SK-N-SH (cell line): ENCODE data around the gene KCTD14. TPM values are rescaled to one million over a fixed set of nuclear protein-coding genes. Genes with fewer than 3 reads are reported as not detected.
A peak's percentile ranks its signal among the peaks of the same experiment; 100 is the strongest.

Source experiments
- CTCF ChIA-PET: fragments of 300-600, 350-600 bp; formaldehyde crosslinking; extraction: SDS; loops from one replicate; lab custom pipeline; 2021; lab: Yijun Ruan, JAX
- POLR2A ChIA-PET: fragments of 350-600 bp; sonication (Branson Sonifier 250); formaldehyde crosslinking; extraction: SDS; loops from one replicate; lab custom pipeline; 2020; ENCODE audit warnings: antibody characterized with exemption, inconsistent platforms; lab: Yijun Ruan, JAX
- DNase-seq: peaks from one replicate; pipeline ENCODE4 v3.0.0; 2012
- H2AFZ ChIP-seq: fragments of 200-600 bp; sonication (generic); 2 replicates; pipeline ENCODE4 v1.8.1; 2016; ENCODE audit warnings: antibody characterized with exemption, mild to moderate bottlenecking, low read depth
- H3F3A ChIP-seq: fragments of 200-600 bp; sonication (generic); replicated peaks from 2 replicates; pipeline ENCODE3; 2016; ENCODE audit warnings: antibody characterized with exemption, mild to moderate bottlenecking; ENCODE audit not compliant: insufficient read depth
- H3K27ac ChIP-seq, 2 experiments: fragments of 200-500 bp in 1 of 2; fragments of 200-600 bp in 1 of 2; sonication (Bioruptor generic) in 1 of 2; sonication (generic), shearing (Covaris generic) in 1 of 2; 2 replicates each; pipeline versions ENCODE4 v1.5.1 to v1.6.1; 2014 to 2016; ENCODE audit warnings: low read depth in 2 of 2, inconsistent platforms in 1 of 2, low read length in 1 of 2, mild to moderate bottlenecking in 1 of 2, mixed read lengths in 1 of 2
- H3K27me3 ChIP-seq: fragments of 200-600 bp; sonication (generic), shearing (Covaris generic); 2 replicates; pipeline ENCODE4 v1.6.1; 2016; ENCODE audit warnings: mixed run types; ENCODE audit not compliant: insufficient read depth
- H3K36me3 ChIP-seq, 2 experiments: fragments of 200-500 bp in 1 of 2; fragments of 200-600 bp in 1 of 2; sonication (Bioruptor generic) in 1 of 2; sonication (generic) in 1 of 2; replicated peaks in 1 of 2; 2 replicates each; pipeline versions ENCODE3 to v1.5.1; 2014 to 2016; ENCODE audit warnings: low read length in 1 of 2, mild to moderate bottlenecking in 1 of 2; ENCODE audit not compliant: insufficient read depth in 2 of 2, control insufficient read depth in 1 of 2
- H3K4me1 ChIP-seq, 2 experiments: fragments of 200-500 bp in 1 of 2; fragments of 200-600 bp in 1 of 2; sonication (Bioruptor generic) in 1 of 2; sonication (generic), shearing (Covaris generic) in 1 of 2; 2 replicates each; pipeline versions ENCODE4 v1.5.1 to v1.6.1; 2014 to 2016; ENCODE audit warnings: low read depth in 1 of 2, low read length in 1 of 2, mixed run types in 1 of 2; ENCODE audit not compliant: insufficient read depth in 2 of 2, control insufficient read depth in 1 of 2
- H3K4me2 ChIP-seq: fragments of 200-600 bp; sonication (generic), shearing (Covaris generic); 2 replicates; pipeline ENCODE4 v1.6.1; 2017; ENCODE audit warnings: mixed run types
- H3K4me3 ChIP-seq, 2 experiments: fragments of 200-500 bp in 1 of 2; fragments of 200-600 bp in 1 of 2; sonication (Bioruptor generic) in 1 of 2; sonication (generic), shearing (Covaris generic) in 1 of 2; 2 replicates each; pipeline versions ENCODE4 v1.5.1 to v1.8.1; 2014 to 2016; ENCODE audit warnings: low read depth in 2 of 2, inconsistent platforms in 1 of 2, low read length in 1 of 2, mild to moderate bottlenecking in 1 of 2, mixed read lengths in 1 of 2, moderate library complexity in 1 of 2
- H3K79me2 ChIP-seq: fragments of 200-600 bp; sonication (generic); 2 replicates; pipeline ENCODE4 v1.8.1; 2017; ENCODE audit warnings: mild to moderate bottlenecking; ENCODE audit not compliant: insufficient read depth
- H3K9ac ChIP-seq: fragments of 200-600 bp; sonication (generic); 2 replicates; pipeline ENCODE4 v1.6.1; 2017; ENCODE audit warnings: mixed run types
- H3K9me2 ChIP-seq: fragments of 200-600 bp; sonication (generic); 2 replicates; pipeline ENCODE4 v1.6.1; 2017; ENCODE audit warnings: mixed run types
- H3K9me3 ChIP-seq: fragments of 200-600 bp; sonication (generic); 2 replicates; pipeline ENCODE4 v1.6.1; 2017; ENCODE audit warnings: mixed run types, mild to moderate bottlenecking, moderate library complexity
- H4K20me1 ChIP-seq: fragments of 200-600 bp; sonication (generic); 2 replicates; pipeline ENCODE4 v1.6.1; 2017; ENCODE audit warnings: mild to moderate bottlenecking, mixed run types; ENCODE audit not compliant: insufficient read depth
- CHD2 ChIP-seq: fragments of 150-350 bp; IDR thresholded peaks from 2 replicates; pipeline ENCODE4 v1.6.1; 2018; ENCODE audit warnings: low read length; ENCODE audit not compliant: partially characterized antibody
- ELF1 ChIP-seq: IDR thresholded peaks from 2 replicates; pipeline ENCODE4 v1.4.0; 2012
- EP300 ChIP-seq, 2 experiments: IDR thresholded peaks; 2 replicates each; pipeline versions ENCODE4 v1.4.0 to v1.6.1; 2012; ENCODE audit warnings: borderline replicate concordance in 1 of 2, low read depth in 1 of 2, low read length in 1 of 2
- FOSL2 ChIP-seq: IDR thresholded peaks from 2 replicates; pipeline ENCODE4 v1.4.0; 2012; ENCODE audit warnings: low read depth, mild to moderate bottlenecking, moderate library complexity, borderline replicate concordance
- FOXJ3 ChIP-seq: sonication (generic); formaldehyde crosslinking; IDR thresholded peaks from 2 replicates; pipeline ENCODE4 v1.5.1; 2020; ENCODE audit warnings: mild to moderate bottlenecking, missing genetic modification reagents
- GATA2 ChIP-seq: sonication (generic); formaldehyde crosslinking; IDR thresholded peaks from 2 replicates; pipeline ENCODE4 v1.5.0; 2020; ENCODE audit warnings: mild to moderate bottlenecking, missing genetic modification reagents
- JUND ChIP-seq: IDR thresholded peaks from 2 replicates; pipeline ENCODE4 v1.4.0; 2012
- MAX ChIP-seq: IDR thresholded peaks from 2 replicates; pipeline ENCODE4 v1.4.0; 2012; ENCODE audit warnings: low read depth
- MXI1 ChIP-seq: IDR thresholded peaks from 2 replicates; pipeline ENCODE4 v1.6.1; 2012; ENCODE audit warnings: mild to moderate bottlenecking, low read depth, low read length, improper control_type of control experiment
- NFIC ChIP-seq: IDR thresholded peaks from 2 replicates; pipeline ENCODE4 v1.4.0; 2012; ENCODE audit warnings: borderline replicate concordance
- PBX3 ChIP-seq: IDR thresholded peaks from 2 replicates; pipeline ENCODE4; 2012
- POLR2AphosphoS5 ChIP-seq: IDR thresholded peaks from 2 replicates; pipeline ENCODE4 v1.6.1; 2012; ENCODE audit warnings: low read depth, low read length
- SIN3A ChIP-seq: IDR thresholded peaks from 2 replicates; pipeline ENCODE4 v1.6.1; 2012; ENCODE audit warnings: low read depth, mild to moderate bottlenecking, low read length, moderate library complexity, borderline replicate concordance
- TEAD4 ChIP-seq: IDR thresholded peaks from 2 replicates; pipeline ENCODE4 v1.4.0; 2012; ENCODE audit warnings: mild to moderate bottlenecking, borderline replicate concordance; ENCODE audit not compliant: insufficient read depth
- USF1 ChIP-seq: IDR thresholded peaks from 2 replicates; pipeline ENCODE4 v1.4.0; 2012; ENCODE audit warnings: low read depth, borderline replicate concordance
- USF2 ChIP-seq: fragments of 150-350 bp; IDR thresholded peaks from 2 replicates; pipeline ENCODE4 v1.6.1; 2017; ENCODE audit warnings: antibody characterized with exemption, low read length, low read depth, borderline replicate concordance
- ZBTB33 ChIP-seq: IDR thresholded peaks from 2 replicates; pipeline ENCODE4 v1.4.0; 2012; ENCODE audit warnings: low read depth, borderline replicate concordance
- WGBS: methylation state at CpG from one replicate; pipeline ENCODE4 v1.1.6; 2017; ENCODE audit warnings: low lambda C conversion rate; 5-methylcytosine and 5-hydroxymethylcytosine counted together
- polyA plus RNA-seq, 3 experiments: library from polyadenylated mRNA; depleted of rRNA; stranded (reverse); fragments of >200 nt; gene quantifications; 2 replicates each; pipeline ENCODE4 v1.2.3, GENCODE V29; 2012

The KCTD14 gene
- 0.25 and 0.32 TPM in 2 replicates for polyA plus RNA-seq (2012; rRNA removed)
- polyA plus RNA-seq (2012; cell fraction: cytosol; rRNA removed), result 0.36 and 0.41 TPM in 2 replicates
- polyA plus RNA-seq (2012; cell fraction: nucleus; rRNA removed), result 0.21 and 0.23 TPM in 2 replicates

GRCh38 chr11:78022397-78023396 is at the start of gene KCTD14:
KCTD14 (minus strand) TSS chr11:78023276; CDS start chr11:78023249, 27 bp downstream.
- POLR2A ChIA-PET, result interaction anchor here (0.6 kb wide), 1 partner anchor 25 kb away, joined by 3 read pairs; no protein-coding TSS in a partner anchor
- CTCF ChIA-PET, result no interaction called here
- peak; percentile 14 for DNase-seq

More at GRCh38 chr11:78022397-78023396, at the start of gene KCTD14:
- H3K27ac ChIP-seq, result no peak within 1 kb of the TSS
- H4K20me1 ChIP-seq, result no peaks in the 10 kb centered on the region
- no peaks in the 10 kb centered on the region for H3K9me3 ChIP-seq
- H3K4me3 ChIP-seq, result no peak within 1 kb of the TSS
- no peaks in the 10 kb centered on the region for H3K4me1 ChIP-seq
- no peak within 1 kb of the TSS for H3K4me2 ChIP-seq
- no peak within 1 kb of the TSS for H2AFZ ChIP-seq
- no peaks in the 10 kb centered on the region for H3K79me2 ChIP-seq
- WGBS, result 87% methylated on average over 37 of the region's 37 CpGs
- H3K36me3 ChIP-seq, result no peaks in the 10 kb centered on the region
- no peaks in the 10 kb centered on the region for H3K27me3 ChIP-seq
- no peak within 1 kb of the TSS for H3K9ac ChIP-seq
- H3F3A ChIP-seq, result no peaks in the 10 kb centered on the region
- H3K9me2 ChIP-seq, result no peaks in the 10 kb centered on the region
- TF ChIP-seq ELF1, result no peak
- no peak for TF ChIP-seq MAX
- no peak for TF ChIP-seq SIN3A
- no peak for TF ChIP-seq JUND
- no peak for TF ChIP-seq MXI1
- no peak for TF ChIP-seq FOSL2
- TF ChIP-seq GATA2 (CRISPR knock-in tag), result no peak
- TF ChIP-seq FOXJ3 (CRISPR knock-in tag), result no peak
- TF ChIP-seq USF2, result no peak
- TF ChIP-seq USF1, result no peak
- TF ChIP-seq ZBTB33, result no peak
- TF ChIP-seq POLR2AphosphoS5, result no peak
- TF ChIP-seq EP300 (IDR thresholded peaks at IDR 0.05; ENCODE audit: borderline replicate concordance in 1 of 2, low read depth in 1 of 2, low read length in 1 of 2), result no peak
- TF ChIP-seq CHD2, result no peak
- no peak for TF ChIP-seq PBX3
- no peak for TF ChIP-seq TEAD4
- TF ChIP-seq NFIC, result no peak
